GM12875 (cell line): Measurements from ENCODE around the gene SORCS2.

Experiments
- H3K4me3 ChIP-seq: one replicate; pipeline ENCODE4 v1.5.1; 2011; ENCODE audit warnings: low read depth, low read length, control low read depth
- TF ChIP-seq, protein P1 (sequence below): IDR thresholded peaks from 2 replicates; pipeline ENCODE4 v1.5.1; 2011; ENCODE audit warnings: low read depth, mild to moderate bottlenecking, control low read depth, inconsistent platforms, low read length, moderate library complexity, borderline replicate concordance; ENCODE audit not compliant: insufficient read depth

The SORCS2 gene

DNA sequence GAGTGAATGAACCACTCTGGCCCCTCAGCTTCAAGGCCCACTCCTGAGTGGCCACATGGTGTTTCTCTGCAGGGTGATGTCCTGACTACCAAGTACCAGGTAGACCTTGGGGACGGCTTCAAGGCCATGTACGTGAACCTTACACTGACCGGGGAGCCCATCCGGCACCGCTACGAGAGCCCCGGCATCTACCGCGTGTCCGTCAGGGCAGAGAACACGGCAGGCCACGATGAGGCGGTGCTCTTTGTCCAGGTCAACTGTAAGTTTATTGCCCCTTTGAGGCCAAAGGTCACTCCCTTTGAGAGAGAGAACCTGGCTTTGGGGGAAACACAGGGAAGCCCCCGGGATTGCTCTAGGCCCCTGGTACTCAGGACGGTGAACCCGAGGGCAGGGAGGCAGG is 531.3 kb downstream of the SORCS2 start:
- TF ChIP-seq, protein P1, sequence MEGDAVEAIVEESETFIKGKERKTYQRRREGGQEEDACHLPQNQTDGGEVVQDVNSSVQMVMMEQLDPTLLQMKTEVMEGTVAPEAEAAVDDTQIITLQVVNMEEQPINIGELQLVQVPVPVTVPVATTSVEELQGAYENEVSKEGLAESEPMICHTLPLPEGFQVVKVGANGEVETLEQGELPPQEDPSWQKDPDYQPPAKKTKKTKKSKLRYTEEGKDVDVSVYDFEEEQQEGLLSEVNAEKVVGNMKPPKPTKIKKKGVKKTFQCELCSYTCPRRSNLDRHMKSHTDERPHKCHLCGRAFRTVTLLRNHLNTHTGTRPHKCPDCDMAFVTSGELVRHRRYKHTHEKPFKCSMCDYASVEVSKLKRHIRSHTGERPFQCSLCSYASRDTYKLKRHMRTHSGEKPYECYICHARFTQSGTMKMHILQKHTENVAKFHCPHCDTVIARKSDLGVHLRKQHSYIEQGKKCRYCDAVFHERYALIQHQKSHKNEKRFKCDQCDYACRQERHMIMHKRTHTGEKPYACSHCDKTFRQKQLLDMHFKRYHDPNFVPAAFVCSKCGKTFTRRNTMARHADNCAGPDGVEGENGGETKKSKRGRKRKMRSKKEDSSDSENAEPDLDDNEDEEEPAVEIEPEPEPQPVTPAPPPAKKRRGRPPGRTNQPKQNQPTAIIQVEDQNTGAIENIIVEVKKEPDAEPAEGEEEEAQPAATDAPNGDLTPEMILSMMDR = no peak
- H3K4me3 ChIP-seq = no peak overlapping the region

DNA sequence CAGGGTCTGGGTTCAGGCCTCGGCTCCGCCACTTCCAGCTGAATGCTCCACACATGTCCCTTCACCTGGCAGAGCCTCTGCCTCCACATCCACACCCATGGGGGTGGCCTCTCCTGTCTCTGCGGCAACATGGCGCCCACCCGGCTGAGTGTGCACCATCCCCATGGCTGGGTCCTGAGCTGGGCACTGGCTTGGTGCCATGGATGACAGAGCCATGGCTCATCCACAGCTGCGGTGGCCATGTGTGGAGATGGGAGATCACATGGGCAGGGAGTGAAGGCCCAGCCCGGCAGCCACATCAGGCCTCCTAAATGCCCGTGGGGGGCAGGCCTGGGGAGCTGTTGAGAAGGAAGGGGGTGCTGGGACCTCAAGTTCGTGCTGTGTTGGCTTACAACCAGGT is 533.6 kb downstream of the SORCS2 start:
- no peak overlapping the region for H3K4me3 ChIP-seq
- TF ChIP-seq, protein P1 = no peak

DNA sequence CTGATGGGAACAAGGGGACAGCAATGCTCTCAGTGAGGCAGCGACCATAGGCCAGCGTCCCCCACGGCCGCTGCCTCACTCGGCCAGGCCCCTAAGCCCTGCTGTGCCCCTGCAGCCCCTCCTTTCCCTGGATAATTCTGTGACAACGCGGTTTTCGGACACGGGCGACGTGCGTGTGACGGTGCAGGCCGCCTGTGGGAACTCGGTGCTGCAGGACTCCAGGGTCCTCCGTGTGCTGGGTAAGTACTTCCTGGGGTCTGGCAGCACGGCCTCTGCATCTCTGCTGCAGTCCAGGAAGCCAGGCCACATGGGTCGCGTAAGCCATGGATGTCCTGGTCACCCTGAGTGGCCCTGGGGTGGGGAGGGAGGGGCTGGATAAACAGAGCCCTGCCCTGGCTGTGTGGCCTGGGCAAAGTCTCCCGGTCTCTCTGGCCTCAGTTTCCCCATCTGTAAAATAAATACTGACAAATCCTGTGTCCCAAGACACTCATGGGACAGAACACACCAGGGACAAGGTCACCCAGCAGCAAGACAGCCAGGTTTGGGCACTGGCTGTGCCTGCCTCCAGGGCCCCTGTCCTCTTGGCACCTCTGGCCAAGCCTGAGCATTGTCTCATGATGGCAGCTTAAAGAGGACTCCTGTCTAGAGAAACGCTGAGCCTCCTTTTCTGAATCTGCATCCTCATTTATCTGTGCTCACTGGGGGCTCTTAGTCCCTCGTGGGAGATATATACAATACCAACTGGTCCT is 534.5 kb downstream of the SORCS2 start:
- H3K4me3 ChIP-seq = no peak overlapping the region
- TF ChIP-seq, protein P1 = no peak

DNA sequence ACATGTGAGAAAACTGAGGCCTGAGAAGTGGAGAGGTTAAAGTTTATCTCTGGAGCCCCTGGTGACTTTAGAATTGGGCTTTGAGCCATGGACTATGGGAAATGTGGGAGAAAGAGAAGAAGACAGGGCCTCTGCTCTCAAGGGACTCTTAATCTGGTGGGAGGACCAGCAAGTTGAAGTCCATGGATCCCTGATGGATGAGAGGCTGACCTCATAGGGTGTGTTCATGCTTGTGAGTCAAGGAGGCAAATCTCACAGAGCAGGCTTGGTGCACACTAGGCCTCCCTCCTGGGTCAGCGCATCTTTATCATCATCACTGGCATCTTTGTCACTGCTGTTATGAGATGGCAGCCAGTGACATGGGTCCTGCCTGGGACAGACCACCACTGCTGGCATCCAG is 535.4 kb downstream of the SORCS2 start:
- TF ChIP-seq, protein P1 = no peak
- no peak overlapping the region for H3K4me3 ChIP-seq

DNA sequence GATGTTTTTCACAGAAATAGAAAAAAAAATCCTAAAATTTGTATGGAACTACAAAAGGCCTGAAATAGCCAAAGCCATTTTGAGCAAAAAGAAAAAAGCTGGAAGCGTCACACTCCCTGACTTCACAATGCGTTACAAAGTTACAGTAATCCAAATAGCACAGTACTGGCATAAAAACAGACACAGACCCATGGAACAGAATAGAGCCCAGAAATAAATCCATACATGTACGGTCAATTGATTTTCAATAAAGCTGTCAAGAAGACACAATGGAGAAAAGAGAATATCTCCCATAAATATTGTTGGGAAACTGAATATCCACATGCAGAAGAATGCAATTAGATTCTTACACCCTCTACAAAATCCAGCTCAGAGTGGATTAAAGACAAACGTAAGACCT is 539.1 kb downstream of the SORCS2 start:
- H3K4me3 ChIP-seq = no peak overlapping the region
- TF ChIP-seq, protein P1 = no peak

DNA sequence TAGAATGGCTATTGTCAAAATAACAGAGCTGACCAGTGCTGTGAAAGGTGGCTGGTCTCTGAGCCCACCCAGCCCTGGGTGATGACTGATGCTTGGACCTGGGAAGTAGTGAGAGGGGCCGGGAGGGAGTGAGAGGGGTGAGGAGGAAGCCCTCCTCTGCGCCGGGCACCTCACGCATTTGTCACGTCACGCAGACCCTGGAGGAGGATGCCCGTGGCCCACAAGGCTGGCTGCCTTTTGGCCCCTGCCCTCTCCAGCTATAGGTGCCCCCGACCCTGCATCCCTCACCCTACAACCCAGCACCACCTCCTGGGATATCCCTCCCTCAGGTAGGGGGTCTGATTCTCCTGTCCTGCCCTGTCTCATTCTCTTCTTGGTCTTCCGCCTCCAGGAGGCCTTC is 539.9 kb downstream of the SORCS2 start:
- TF ChIP-seq, protein P1 = no peak
- H3K4me3 ChIP-seq = no peak overlapping the region

DNA sequence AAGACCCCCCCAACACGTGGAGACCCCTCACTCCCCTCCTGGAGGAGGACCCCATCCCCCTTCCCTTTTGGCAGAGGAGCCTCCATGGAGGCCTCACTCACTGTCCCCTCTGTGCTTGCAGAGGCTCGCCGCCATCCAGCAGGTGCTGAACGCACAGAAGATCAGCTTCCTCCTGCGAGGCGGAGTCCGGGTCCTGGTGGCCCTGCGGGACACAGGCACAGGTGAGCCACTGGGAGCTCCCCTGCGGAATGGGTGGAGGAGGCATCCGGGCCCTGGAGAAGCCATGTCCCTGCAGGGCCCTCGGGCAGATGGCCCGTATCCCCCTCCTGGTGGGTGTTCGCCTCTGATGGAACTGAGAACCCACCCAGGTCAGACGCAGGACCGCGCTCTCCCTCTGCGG is 540.9 kb downstream of the SORCS2 start:
- TF ChIP-seq, protein P1 = no peak
- H3K4me3 ChIP-seq = no peak overlapping the region
